NCI-H446 treated with DMSO at 0.1 percent for 48 hours (cell line): ENCODE measurements around the gene GPR68.
"Not testable (repeated sequence)": the region's sequence is repeated elsewhere in the genome, so short reads cannot be mapped to it uniquely, and the experiment has no call there.

Experiments
- DNase-seq: peaks from one replicate; lab custom pipeline; 2025; lab: John Stamatoyannopoulos, UW

Gene GPR68

GRCh38 chr14:91272341-91273272, 28.1 kb upstream of the GPR68 start:
- no peak for DNase-seq

GRCh38 chr14:91271639-91272038, 27.1 kb upstream of the GPR68 start:
- no peak for DNase-seq

- no peak for DNase-seq
Observed at GRCh38 chr14:91270619-91271018, 26.1 kb upstream of the GPR68 start.

- DNase-seq, result no peak
Observed at GRCh38 chr14:91270188-91270587, 25.7 kb upstream of the GPR68 start.

- peak; percentile 54 for DNase-seq
Observed at GRCh38 chr14:91269076-91269991, 24.8 kb upstream of the GPR68 start.

- DNase-seq, result no peak
Observed at GRCh38 chr14:91267965-91268437, 23.5 kb upstream of the GPR68 start.

- DNase-seq, result not testable (repeated sequence)
Observed at GRCh38 chr14:91266276-91266675, 21.8 kb upstream of the GPR68 start.

- DNase-seq, result no peak
Observed at GRCh38 chr14:91265404-91265803, 20.9 kb upstream of the GPR68 start.

- DNase-seq, result no peak
Observed at GRCh38 chr14:91264151-91265150, 19.9 kb upstream of the GPR68 start.

- no peak for DNase-seq
Observed at GRCh38 chr14:91263329-91263728, 18.8 kb upstream of the GPR68 start.

GRCh38 chr14:91261986-91262549, 17.6 kb upstream of the GPR68 start:
- DNase-seq, result no peak

GRCh38 chr14:91261115-91261514, 16.6 kb upstream of the GPR68 start:
- no peak for DNase-seq

- DNase-seq, result no peak
Observed at GRCh38 chr14:91258876-91259275, 14.4 kb upstream of the GPR68 start.

- DNase-seq, result peak; percentile 24
Observed at GRCh38 chr14:91258011-91258618, 13.6 kb upstream of the GPR68 start.

- DNase-seq, result peak; percentile 56
Observed at GRCh38 chr14:91257328-91258010, 13.0 kb upstream of the GPR68 start.

- DNase-seq, result peak; percentile 18
Observed at GRCh38 chr14:91256661-91257060, 12.2 kb upstream of the GPR68 start.

GRCh38 chr14:91255026-91255695, 10.7 kb upstream of the GPR68 start:
- no peak for DNase-seq

- no peak for DNase-seq
Observed at GRCh38 chr14:91254461-91254860, 10.0 kb upstream of the GPR68 start.

- DNase-seq, result no peak
Observed at GRCh38 chr14:91253795-91254323, 9.4 kb upstream of the GPR68 start.
